ENCODE results near the gene UBASH3A. TPM values are rescaled to one million over a fixed set of nuclear protein-coding genes. Genes with fewer than 3 reads are reported as not detected.

UBASH3A gene
- total RNA-seq, 3 donors from 2014 or later, result 0.32 to 1.5 (median 0.66) TPM

DNA sequence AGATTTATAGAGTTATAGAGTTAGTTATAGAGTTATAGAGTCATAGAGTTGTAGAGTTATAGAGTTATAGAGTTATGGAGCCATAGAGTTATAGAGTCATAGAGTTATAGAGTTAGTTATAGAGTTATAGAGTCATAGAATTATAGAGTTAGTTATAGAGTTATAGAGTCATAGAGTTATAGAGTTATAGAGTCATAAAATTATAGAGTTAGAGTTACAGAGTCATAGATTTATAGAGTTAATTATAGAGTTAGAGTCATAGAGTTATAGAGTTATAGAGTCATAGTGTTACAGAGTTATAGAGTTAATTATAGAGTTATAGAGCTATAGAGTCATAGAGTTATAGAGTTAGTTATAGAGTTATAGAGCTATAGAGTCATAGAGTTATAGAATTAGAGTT lies 32.1 kb downstream of the UBASH3A start:
- Histone ChIP-seq H3K27me3 (peaks cover under 1 to 6% of the 10 kb centered on the region in 2 donors), H3K36me3 (no peaks in the 10 kb centered on the region), H3K9me3 (peaks cover 0 to 9% of the 10 kb centered on the region in 2 donors), H3K4me1 (no peaks in the 10 kb centered on the region), H3K4me3 (no peak overlapping the region), H3K27ac (no peak overlapping the region)
- no peak for TF ChIP-seq POLR2AphosphoS5 (IDR thresholded peaks at IDR 0.05)
- TF ChIP-seq POLR2A (IDR thresholded peaks at IDR 0.05), result no peak
- TF ChIP-seq, protein P1, sequence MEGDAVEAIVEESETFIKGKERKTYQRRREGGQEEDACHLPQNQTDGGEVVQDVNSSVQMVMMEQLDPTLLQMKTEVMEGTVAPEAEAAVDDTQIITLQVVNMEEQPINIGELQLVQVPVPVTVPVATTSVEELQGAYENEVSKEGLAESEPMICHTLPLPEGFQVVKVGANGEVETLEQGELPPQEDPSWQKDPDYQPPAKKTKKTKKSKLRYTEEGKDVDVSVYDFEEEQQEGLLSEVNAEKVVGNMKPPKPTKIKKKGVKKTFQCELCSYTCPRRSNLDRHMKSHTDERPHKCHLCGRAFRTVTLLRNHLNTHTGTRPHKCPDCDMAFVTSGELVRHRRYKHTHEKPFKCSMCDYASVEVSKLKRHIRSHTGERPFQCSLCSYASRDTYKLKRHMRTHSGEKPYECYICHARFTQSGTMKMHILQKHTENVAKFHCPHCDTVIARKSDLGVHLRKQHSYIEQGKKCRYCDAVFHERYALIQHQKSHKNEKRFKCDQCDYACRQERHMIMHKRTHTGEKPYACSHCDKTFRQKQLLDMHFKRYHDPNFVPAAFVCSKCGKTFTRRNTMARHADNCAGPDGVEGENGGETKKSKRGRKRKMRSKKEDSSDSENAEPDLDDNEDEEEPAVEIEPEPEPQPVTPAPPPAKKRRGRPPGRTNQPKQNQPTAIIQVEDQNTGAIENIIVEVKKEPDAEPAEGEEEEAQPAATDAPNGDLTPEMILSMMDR (IDR thresholded peaks at IDR 0.05), result no peak
- intact Hi-C loops (cut with DNase I; ENCODE audit: low total_unique reads), result no loop called here
- DNase-seq (ENCODE audit: low spot score in 2 of 2), result no peak

DNA sequence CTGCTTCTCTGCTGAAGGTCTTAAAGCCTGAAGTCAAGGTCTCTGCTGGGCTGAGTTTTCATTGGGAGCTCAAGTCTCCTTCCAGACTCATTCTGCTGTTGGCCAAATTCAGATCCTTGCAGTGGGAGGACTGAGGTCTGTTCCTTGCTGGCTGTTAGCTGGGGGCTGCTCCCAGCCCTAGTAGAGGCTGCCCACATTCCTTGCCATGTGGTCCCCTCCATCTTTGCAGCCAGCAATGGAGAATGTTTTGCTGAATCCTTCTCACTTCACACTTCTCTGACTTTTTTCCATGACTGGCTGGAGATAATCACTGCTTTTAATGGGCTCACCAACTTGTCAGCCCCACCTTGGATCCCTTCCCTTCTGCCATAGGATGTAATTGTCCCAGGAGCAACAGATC lies 33.2 kb downstream of the UBASH3A start:
- H3K4me1 ChIP-seq, result no peaks in the 10 kb centered on the region
- no peak overlapping the region for H3K27ac ChIP-seq
- H3K4me3 ChIP-seq, result no peak overlapping the region
- no peaks in the 10 kb centered on the region for H3K36me3 ChIP-seq
- intact Hi-C loops (cut with DNase I; ENCODE audit: low total_unique reads), result no loop called here
- DNase-seq (ENCODE audit: low spot score in 2 of 2), result peak in 1 of 2 donors; percentile 33
- H3K9me3 ChIP-seq, result peaks cover 0 to 7% of the 10 kb centered on the region in 2 donors
- H3K27me3 ChIP-seq, result peaks cover 0 to 6% of the 10 kb centered on the region in 2 donors
- TF ChIP-seq, protein P1 (IDR thresholded peaks at IDR 0.05), result no peak
- TF ChIP-seq POLR2AphosphoS5 (IDR thresholded peaks at IDR 0.05), result no peak
- no peak for TF ChIP-seq POLR2A (IDR thresholded peaks at IDR 0.05)

DNA sequence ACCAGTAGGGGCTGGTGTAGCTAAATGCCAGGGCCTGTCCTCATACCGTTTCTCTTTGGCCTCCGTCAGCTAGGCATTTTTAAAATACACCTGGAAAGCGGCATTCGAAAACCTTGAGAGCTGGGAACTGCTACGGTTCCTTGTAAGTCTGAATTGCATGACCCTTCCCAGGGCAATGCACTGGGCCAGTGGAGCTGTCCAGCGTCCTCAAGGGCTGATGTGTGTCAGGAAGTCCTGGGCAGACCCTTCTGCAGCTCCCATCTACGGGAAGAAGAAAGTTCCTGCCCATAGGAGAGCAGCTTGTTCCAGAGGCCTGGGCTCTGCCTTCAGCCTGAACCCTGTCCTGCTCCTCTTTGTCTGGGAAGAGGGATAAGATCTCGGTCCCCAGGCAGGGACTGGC lies 34.1 kb downstream of the UBASH3A start:
- Histone ChIP-seq H3K36me3 (no peaks in the 10 kb centered on the region), H3K4me3 (no peak overlapping the region), H3K4me1 (no peaks in the 10 kb centered on the region), H3K27me3 (peaks cover 0 to 6% of the 10 kb centered on the region in 2 donors), H3K27ac (no peak overlapping the region), H3K9me3 (no peaks in the 10 kb centered on the region)
- TF ChIP-seq, protein P1 (IDR thresholded peaks at IDR 0.05), result no peak
- no peak for TF ChIP-seq POLR2A (IDR thresholded peaks at IDR 0.05)
- TF ChIP-seq POLR2AphosphoS5 (IDR thresholded peaks at IDR 0.05), result no peak
- peak in 1 of 2 donors; percentile 19 for DNase-seq (ENCODE audit: low spot score in 2 of 2)
- intact Hi-C loops (cut with DNase I; ENCODE audit: low total_unique reads), result no loop called here

DNA sequence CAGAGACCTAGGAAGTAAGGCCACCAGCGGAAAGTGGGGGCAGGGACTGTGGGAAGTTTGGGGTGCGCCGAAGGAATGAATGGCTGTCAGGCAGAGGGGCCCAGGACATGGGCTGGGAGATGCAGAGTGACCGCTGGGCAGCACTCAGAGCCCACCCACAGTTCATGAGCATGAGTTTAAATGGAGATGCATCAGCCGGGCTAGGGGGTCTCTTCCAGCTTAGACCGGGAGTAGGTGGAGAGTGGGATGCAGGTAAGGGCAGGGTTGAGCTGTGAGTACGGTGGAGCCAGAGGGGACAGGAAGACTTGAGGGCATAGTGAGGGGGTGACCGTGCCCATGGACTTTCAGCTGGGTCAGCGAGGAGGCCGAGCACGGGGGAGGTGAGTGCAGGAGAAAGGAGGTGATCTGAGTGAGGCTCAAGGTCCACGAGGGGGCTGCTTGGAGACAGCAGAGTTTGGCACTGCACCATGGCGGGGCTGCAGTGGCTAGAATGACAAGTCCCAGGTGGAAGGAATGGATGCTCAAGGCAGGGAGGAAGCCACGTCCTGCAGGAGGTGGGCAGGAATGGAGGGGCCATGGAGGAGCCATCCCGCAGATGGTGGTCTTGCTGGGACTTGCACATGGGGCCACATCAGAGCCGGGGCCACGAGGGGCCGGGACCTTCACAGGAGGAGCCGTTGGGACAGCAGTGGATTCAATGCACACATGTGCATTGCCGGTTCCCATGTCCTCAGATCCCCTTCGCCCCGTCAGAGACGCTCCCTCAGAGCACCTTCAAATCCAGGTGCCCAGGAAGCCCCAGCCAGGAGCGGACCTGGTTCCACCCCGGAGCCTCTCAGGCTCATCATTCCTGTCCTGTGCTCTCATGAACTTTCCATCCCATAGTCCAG lies 34.9 kb downstream of the UBASH3A start:
- no peaks in the 10 kb centered on the region for H3K4me1 ChIP-seq
- DNase-seq (ENCODE audit: low spot score in 2 of 2), result peak in 1 of 2 donors; percentile 44
- no peak overlapping the region for H3K4me3 ChIP-seq
- H3K36me3 ChIP-seq, result no peaks in the 10 kb centered on the region
- no peaks in the 10 kb centered on the region for H3K9me3 ChIP-seq
- no peak overlapping the region for H3K27ac ChIP-seq
- H3K27me3 ChIP-seq, result peaks cover 0 to 6% of the 10 kb centered on the region in 2 donors
- TF ChIP-seq POLR2AphosphoS5 (IDR thresholded peaks at IDR 0.05) (no peak), POLR2A (IDR thresholded peaks at IDR 0.05) (no peak)
- TF ChIP-seq, protein P1 (IDR thresholded peaks at IDR 0.05), result no peak
- intact Hi-C loops (cut with DNase I; ENCODE audit: low total_unique reads), result no loop called here
